ENCODE data around the gene CTU2. TPM values are rescaled to one million over a fixed set of nuclear protein-coding genes. Genes with fewer than 3 reads are reported as not detected.

CTU2 gene
- total RNA-seq, 1 donor from 2014 or later, result 32.1 TPM

- peaks cover 4% of the 10 kb centered on the region for H3K4me1 Mint-ChIP-seq
- no peak for DNase-seq (ENCODE audit: low read depth, low spot score)
- no peaks in the 10 kb centered on the region for H3K27me3 Mint-ChIP-seq (ENCODE audit: low read depth)
- no peaks in the 10 kb centered on the region for H3K36me3 Mint-ChIP-seq (ENCODE audit: low read depth)
- no peaks in the 10 kb centered on the region for H3K9me3 Mint-ChIP-seq
- no peak overlapping the region for H3K27ac Mint-ChIP-seq (ENCODE audit: unreplicated experiment)
- H3K4me3 Mint-ChIP-seq, result no peak overlapping the region
- TF ChIP-seq, protein P1, sequence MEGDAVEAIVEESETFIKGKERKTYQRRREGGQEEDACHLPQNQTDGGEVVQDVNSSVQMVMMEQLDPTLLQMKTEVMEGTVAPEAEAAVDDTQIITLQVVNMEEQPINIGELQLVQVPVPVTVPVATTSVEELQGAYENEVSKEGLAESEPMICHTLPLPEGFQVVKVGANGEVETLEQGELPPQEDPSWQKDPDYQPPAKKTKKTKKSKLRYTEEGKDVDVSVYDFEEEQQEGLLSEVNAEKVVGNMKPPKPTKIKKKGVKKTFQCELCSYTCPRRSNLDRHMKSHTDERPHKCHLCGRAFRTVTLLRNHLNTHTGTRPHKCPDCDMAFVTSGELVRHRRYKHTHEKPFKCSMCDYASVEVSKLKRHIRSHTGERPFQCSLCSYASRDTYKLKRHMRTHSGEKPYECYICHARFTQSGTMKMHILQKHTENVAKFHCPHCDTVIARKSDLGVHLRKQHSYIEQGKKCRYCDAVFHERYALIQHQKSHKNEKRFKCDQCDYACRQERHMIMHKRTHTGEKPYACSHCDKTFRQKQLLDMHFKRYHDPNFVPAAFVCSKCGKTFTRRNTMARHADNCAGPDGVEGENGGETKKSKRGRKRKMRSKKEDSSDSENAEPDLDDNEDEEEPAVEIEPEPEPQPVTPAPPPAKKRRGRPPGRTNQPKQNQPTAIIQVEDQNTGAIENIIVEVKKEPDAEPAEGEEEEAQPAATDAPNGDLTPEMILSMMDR (conservative IDR thresholded peaks at IDR 0.05), result no peak
Observed at GRCh38 chr16:88750854-88751253, 44.6 kb downstream of the CTU2 start.

DNA sequence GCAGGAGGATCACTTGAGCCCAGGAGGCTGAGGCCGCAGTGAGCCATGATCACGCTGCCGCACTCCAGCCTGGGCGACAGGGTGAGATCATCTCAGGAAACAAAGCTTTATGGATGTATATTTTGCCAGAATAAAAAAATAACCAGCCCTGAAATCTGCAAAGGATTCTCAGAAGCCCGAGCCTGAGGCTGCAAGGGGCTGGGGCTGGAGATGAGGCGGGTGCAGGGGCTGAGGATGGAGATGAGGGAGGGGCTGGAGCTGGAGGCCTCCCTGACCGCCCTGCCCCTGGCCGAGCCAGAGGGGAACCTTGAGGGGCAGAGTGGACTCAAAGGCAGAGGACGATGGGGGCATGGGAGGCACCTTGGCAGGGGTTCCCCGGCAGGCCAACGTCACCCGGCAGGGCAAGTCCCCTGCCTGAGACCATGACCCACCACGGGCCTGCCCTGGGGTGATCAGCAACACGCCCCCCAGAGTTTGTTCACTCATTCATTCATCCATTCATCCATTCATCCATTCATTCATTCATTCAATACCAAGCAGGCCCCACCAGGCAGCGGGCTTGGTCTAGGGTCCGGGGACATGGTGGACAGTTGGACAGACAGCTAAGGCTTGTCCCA is 46.2 kb downstream of the CTU2 start:
- no peak overlapping the region for H3K27ac Mint-ChIP-seq (ENCODE audit: unreplicated experiment)

DNA sequence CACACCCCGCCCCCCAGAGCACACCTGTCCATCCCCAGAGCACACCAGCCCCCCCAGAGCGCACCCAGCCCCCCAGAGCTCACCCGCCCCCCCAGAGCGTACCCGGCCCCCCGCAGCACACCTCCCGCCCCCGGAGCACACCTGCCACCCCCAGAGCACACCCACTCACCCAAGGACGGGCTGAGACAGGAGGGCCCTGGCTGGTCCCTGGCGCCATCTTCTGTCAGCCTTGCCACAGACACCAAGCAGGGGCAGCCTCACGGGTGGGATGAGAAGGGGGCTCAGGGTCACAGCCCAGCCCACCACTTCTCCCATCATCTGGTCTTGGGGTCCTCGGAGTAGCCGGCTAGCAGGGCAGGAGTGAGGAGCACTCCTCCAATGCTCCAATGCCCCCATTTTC is 46.9 kb downstream of the CTU2 start:
- H3K4me3 Mint-ChIP-seq, result no peak overlapping the region
- TF ChIP-seq, protein P1 (conservative IDR thresholded peaks at IDR 0.05), result no peak
- H3K9me3 Mint-ChIP-seq, result no peaks in the 10 kb centered on the region
- peaks cover 4% of the 10 kb centered on the region for H3K4me1 Mint-ChIP-seq
- H3K27me3 Mint-ChIP-seq (ENCODE audit: low read depth), result no peaks in the 10 kb centered on the region
- no peak overlapping the region for H3K27ac Mint-ChIP-seq (ENCODE audit: unreplicated experiment)
- DNase-seq (ENCODE audit: low read depth, low spot score), result no peak
- no peaks in the 10 kb centered on the region for H3K36me3 Mint-ChIP-seq (ENCODE audit: low read depth)

More for the DNA sequence above, 46.2 kb downstream of the CTU2 start:
- Mint-ChIP-seq H3K27me3 (ENCODE audit: low read depth) (no peaks in the 10 kb centered on the region), H3K4me1 (peaks cover 4% of the 10 kb centered on the region), H3K9me3 (no peaks in the 10 kb centered on the region), H3K4me3 (no peak overlapping the region), H3K36me3 (ENCODE audit: low read depth) (no peaks in the 10 kb centered on the region)
- no peak for DNase-seq (ENCODE audit: low read depth, low spot score)
- TF ChIP-seq, protein P1 (conservative IDR thresholded peaks at IDR 0.05), result no peak

- no peaks in the 10 kb centered on the region for H3K27me3 Mint-ChIP-seq (ENCODE audit: low read depth)
- H3K9me3 Mint-ChIP-seq, result no peaks in the 10 kb centered on the region
- no peaks in the 10 kb centered on the region for H3K36me3 Mint-ChIP-seq (ENCODE audit: low read depth)
- H3K4me1 Mint-ChIP-seq, result peaks cover 5% of the 10 kb centered on the region
- H3K27ac Mint-ChIP-seq (ENCODE audit: unreplicated experiment), result no peak overlapping the region
- TF ChIP-seq, protein P1 (conservative IDR thresholded peaks at IDR 0.05), result no peak
- H3K4me3 Mint-ChIP-seq, result no peak overlapping the region
- no peak for DNase-seq (ENCODE audit: low read depth, low spot score)
Observed at GRCh38 chr16:88753602-88754001, 47.3 kb downstream of the CTU2 start.

- no peaks in the 10 kb centered on the region for H3K36me3 Mint-ChIP-seq (ENCODE audit: low read depth)
Observed at GRCh38 chr16:88754109-88754911, 48.0 kb downstream of the CTU2 start.

More at GRCh38 chr16:88754109-88754911, 48.0 kb downstream of the CTU2 start:
- Mint-ChIP-seq H3K27ac (ENCODE audit: unreplicated experiment) (no peak overlapping the region), H3K4me1 (peaks cover 12% of the 10 kb centered on the region), H3K9me3 (no peaks in the 10 kb centered on the region), H3K27me3 (ENCODE audit: low read depth) (no peaks in the 10 kb centered on the region), H3K4me3 (no peak overlapping the region)
- no peak for DNase-seq (ENCODE audit: low read depth, low spot score)
- TF ChIP-seq, protein P1 (conservative IDR thresholded peaks at IDR 0.05), result no peak
